Activated T-cell treated with anti-CD3 and anti-CD28 coated beads for 1 hour (primary cell): ENCODE results near the gene FMN1.

Experiments used
- DNase-seq: peaks from one replicate; pipeline ENCODE4 v3.0.0-alpha.2; 2020; ENCODE audit warnings: low read depth

The FMN1 gene

DNA sequence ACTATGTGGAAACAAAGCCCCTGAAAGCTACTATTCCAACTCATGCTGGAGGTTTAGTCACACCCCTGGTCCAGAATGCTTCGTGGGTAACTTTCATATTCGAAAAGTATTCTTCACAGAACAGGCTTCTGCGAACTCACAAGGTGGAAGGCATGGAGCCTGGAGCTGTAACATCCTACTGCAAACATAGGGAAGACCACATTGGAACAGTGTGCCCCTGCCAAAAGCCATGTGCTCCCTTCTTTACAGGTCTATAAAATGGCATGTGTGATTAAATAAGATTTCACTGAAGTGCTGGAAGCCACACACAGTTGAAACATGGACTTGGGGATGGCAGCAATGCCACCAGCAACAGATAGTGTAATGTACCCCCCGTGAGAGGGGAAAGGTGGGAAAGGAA, 370.8 kb downstream of the FMN1 start:
- no peak for DNase-seq

DNA sequence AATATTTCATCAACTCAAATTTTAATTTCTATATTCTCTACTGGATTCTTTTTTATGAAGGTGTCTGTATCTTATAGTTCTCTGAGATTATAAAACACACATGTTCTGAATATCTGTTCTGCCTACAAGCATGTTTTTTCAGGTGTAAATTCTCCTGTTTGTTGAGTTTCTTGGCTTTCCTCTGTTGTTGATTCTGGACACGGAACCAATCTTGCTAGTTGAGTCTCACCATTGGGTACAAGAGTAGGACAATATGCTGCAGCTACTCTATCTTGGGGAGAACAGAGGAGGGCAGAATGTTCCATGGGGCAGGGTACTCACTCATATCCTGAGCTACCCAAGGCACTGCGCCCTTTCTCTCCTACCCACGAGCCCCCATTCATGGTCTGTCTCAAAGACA, 371.8 kb downstream of the FMN1 start:
- no peak for DNase-seq

GRCh38 chr15:32819448-32819847, 375.1 kb downstream of the FMN1 start:
- DNase-seq: no peak

GRCh38 chr15:32818758-32819447, 375.6 kb downstream of the FMN1 start:
- no peak for DNase-seq

- no peak for DNase-seq
Observed at GRCh38 chr15:32817577-32817976, 376.9 kb downstream of the FMN1 start.

GRCh38 chr15:32807331-32807730, 387.2 kb downstream of the FMN1 start:
- DNase-seq: no peak

DNA sequence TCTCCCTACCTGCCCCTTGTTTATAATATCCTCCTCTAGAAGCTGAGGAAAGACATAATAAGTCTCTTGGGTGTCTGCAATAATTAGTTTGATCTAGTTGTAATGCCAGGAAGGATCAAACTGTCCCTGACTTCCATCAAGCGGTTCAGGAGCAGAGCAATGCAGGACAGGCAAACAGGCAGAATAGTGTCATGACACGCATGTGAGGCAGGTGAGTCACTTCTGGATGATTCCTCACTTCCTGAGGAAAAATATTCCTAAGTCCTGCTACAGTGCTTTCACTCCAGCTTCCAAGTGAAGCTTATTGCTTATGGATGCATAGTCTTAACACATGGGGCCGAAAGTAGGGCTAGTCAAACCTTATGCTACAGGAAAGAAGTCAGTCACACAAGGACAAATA, 390.9 kb downstream of the FMN1 start:
- no peak for DNase-seq

GRCh38 chr15:32802286-32802936, 392.1 kb downstream of the FMN1 start:
- no peak for DNase-seq

DNA sequence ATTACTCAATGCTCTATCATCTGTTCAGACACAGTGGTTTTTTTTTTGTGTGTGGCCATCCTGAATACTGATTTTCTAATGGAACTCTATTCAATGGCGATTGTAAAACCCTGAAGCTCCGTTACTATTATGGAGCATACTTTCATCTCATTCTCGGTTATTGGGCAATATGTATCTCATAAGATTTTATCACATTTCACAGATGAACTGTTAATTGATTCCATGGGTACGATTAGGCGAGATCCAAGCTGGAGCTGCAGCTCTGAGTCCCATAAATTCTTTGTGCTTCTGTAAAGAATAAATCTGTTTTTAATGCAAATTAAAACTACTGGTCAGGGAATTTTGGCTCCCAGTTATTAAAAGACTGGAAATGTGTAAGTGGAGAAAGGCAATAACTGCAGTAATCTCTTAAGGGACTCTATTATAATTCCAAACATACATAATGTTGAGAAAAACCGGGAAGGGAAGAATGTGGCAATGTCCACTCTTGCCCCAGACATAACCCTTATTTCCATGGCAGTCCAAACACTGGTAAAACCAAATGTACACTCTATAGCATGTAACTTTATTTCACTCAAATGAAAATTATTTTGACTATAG, 394.5 kb downstream of the FMN1 start:
- no peak for DNase-seq

GRCh38 chr15:32796856-32797255, 397.7 kb downstream of the FMN1 start:
- no peak for DNase-seq

- no peak for DNase-seq
Observed at GRCh38 chr15:32794973-32795372, 399.5 kb downstream of the FMN1 start.

DNA sequence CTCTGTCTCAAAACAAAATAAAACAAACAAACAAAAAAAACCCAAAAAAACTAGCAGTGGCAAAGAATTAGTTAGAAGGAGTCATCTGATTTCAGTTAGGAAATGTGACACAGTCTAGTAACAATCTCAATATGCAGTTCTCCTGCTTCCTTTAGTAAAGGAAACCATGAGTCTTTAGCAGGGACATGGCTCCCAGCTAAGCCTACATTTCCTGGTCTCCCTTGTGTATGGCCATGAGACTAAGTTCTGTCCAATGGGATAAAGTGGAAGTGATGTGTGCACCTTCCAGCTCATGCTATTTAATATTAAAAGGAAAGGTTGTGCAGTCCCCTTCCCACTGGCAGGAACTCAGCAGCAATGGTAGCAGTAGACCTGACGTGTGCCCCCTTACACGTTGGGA, 402.1 kb downstream of the FMN1 start:
- DNase-seq: no peak

- DNase-seq: no peak
Observed at GRCh38 chr15:32790352-32790999, 404.0 kb downstream of the FMN1 start.

GRCh38 chr15:32787949-32788348, 406.6 kb downstream of the FMN1 start:
- no peak for DNase-seq

DNA sequence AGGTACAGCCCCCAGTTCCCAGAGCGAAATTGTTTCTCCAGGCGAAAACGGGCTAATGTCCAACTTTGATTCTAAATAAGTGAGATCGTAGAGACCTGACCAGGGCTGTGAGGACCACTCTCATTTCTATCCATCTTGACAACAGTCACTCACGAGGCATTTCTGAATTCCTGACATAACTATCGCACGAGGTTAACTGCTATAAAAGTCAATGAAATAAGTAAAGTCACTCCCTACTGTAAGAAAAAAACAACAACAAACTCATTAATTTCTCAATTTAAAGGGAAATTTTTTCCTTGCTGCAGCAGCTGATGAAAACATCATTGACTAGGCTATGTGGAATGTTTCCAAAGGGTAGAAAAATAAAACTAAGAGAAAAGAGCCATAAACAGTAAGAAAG, 407.6 kb downstream of the FMN1 start:
- DNase-seq: no peak

DNA sequence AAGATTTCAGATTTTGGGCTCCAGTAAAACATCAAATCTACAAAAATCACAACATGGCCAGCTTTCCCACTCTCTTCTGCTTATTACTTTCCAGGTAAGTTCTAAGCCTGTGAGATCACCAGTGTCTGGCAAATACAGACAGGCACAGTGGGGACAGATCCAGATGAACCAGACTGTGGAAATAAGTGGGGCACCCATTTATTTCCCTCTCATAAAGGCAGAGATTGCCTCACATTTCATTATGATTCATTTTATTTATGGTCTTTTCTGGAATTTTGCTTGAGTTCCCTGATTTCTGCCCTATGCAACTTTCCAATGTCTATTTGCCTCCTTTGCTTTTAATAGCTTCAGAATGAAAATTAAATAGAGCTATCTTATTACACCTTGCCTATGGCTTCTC, 409.9 kb downstream of the FMN1 start:
- no peak for DNase-seq

GRCh38 chr15:32781781-32782180, 412.7 kb downstream of the FMN1 start:
- no peak for DNase-seq

- DNase-seq: no peak
Observed at GRCh38 chr15:32778391-32779176, 415.9 kb downstream of the FMN1 start.

DNA sequence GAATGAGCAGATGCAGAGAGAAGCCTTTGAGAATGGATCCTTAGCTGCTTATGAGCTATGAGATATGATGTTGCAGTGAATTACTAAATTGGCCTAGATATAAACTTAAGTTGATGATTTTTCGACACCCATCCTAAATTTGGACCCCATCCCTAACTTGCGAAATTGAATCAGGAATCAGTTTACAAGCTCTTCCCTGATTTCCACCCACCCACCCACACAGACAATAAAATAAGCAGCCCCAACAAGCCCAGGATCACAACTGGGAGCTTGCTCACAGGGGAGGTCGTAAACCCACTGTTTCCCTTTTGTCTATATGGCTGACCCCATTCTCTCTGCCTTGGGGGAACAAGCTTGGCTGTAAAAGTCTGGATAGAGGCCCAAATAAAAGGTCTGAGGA, 419.4 kb downstream of the FMN1 start:
- no peak for DNase-seq

DNA sequence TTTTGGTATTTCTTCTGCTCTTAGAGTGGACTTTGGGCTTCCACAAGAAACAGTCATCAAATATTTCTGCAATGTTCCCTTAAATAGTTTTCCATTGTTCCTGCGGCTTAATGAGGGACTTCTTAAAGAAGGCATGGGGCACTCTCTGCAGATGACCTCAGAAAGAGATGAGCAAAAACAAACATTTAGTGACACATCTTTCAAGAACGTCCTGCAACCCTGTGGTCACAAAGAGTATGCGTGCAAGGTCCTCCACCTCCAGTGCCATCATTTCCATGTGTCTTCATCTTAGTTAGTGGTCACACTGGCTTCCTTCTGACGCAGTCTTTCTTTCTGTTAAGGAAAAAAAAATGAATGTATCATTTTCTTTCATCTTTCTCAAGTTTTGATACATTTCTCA, 420.5 kb downstream of the FMN1 start:
- no peak for DNase-seq

DNA sequence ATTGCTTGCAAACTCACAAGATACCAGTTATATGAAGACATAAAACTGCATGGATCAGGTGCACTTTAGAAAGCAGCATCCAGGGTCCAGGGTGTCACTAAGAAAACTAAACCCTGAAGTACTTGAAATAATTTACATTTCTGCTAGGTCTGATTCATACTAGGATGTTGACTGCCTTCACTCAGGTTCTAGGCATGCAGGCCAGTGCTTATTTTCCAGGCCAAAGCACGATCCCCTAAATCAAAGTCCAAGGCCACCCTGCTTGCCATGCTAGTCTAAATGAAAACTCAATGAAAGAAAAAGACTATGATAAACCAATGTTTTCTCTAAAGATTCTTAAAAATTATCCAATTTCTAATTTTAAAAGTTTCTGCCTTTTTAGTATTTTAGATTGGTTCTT, 427.3 kb downstream of the FMN1 start:
- DNase-seq: no peak

- DNase-seq: no peak
Observed at GRCh38 chr15:32766101-32766500, 428.4 kb downstream of the FMN1 start.
